ENCODE results near the gene AQP12B. TPM values are rescaled to one million over a fixed set of nuclear protein-coding genes. Genes with fewer than 3 reads are reported as not detected.

AQP12B gene
- total RNA-seq, 1 experiment from 2014 or later = not detected

GRCh38 chr2:240637901-240638345 lies 44.8 kb downstream of the AQP12B start:
- no peaks in the 10 kb centered on the region for H3K23me2 ChIP-seq (ENCODE audit: insufficient read length, low read depth, low read length, poor library complexity, severe bottlenecking)
- Mint-ChIP-seq H3K27ac (no peak overlapping the region; a peak in 1 of 7 replicates), H3K36me3 (ENCODE audit: insufficient read depth in 1 of 3, low read depth in 3 of 3) (peaks cover 0 to 14% (median 0%) of the 10 kb centered on the region in 3 experiments; a peak in 3 of 7 replicates), H3K9me3 (peaks cover 29 to 41% of the 10 kb centered on the region in 2 experiments), H3K4me3 (no peak overlapping the region), H3K27me3 (ENCODE audit: low read depth) (peaks cover 45% of the 10 kb centered on the region), H3K4me1 (no peaks in the 10 kb centered on the region)
- H3K4ac ChIP-seq (ENCODE audit: low read depth, low read length) = no peak overlapping the region
- H4K20me1 ChIP-seq (ENCODE audit: control insufficient read depth, insufficient read depth, insufficient read length) = no peaks in the 10 kb centered on the region
- no peak overlapping the region for H2BK5ac ChIP-seq (ENCODE audit: insufficient read length, low read length)
- no peak overlapping the region for H3K18ac ChIP-seq (ENCODE audit: insufficient read length, low read depth, low read length)
- no peak overlapping the region for H2AFZ ChIP-seq (ENCODE audit: low read length)
- H3K23ac ChIP-seq (ENCODE audit: insufficient read length, low read depth, low read length) = no peak overlapping the region
- no peak overlapping the region for H4K5ac ChIP-seq (ENCODE audit: insufficient read length, low read depth, low read length)
- no peak overlapping the region for H4K91ac ChIP-seq (ENCODE audit: insufficient read length, low read depth, low read length)
- no peaks in the 10 kb centered on the region for H3K79me1 ChIP-seq (ENCODE audit: insufficient read depth, low read depth, low read length, poor library complexity, severe bottlenecking)
- no peak for DNase-seq
- no peaks in the 10 kb centered on the region for H3K79me2 ChIP-seq (ENCODE audit: insufficient read depth, low read length)
- H3K27ac ChIP-seq (ENCODE audit: insufficient read length, low read depth, low read length) = no peak overlapping the region
- no peak overlapping the region for H2BK15ac ChIP-seq (ENCODE audit: low read depth, low read length)
- no peak overlapping the region for H2BK120ac ChIP-seq (ENCODE audit: low read depth, low read length, poor library complexity, severe bottlenecking)
- no peak overlapping the region for H2AK5ac ChIP-seq (ENCODE audit: insufficient read length, low read length)
- H2BK12ac ChIP-seq (ENCODE audit: insufficient read length, low read depth, low read length) = no peak overlapping the region
- no peaks in the 10 kb centered on the region; the same call in 1 of the 2 replicates for H3K27me3 ChIP-seq (ENCODE audit: insufficient read depth, low read length)
- H2BK20ac ChIP-seq (ENCODE audit: low read depth, low read length, poor library complexity, severe bottlenecking) = no peak overlapping the region
- H3T11ph ChIP-seq (ENCODE audit: low read length) = no peak overlapping the region
- no peak for TF ChIP-seq CTCF (conservative IDR thresholded peaks at IDR 0.05)
- no peak overlapping the region for H3K4me2 ChIP-seq (ENCODE audit: insufficient read depth, insufficient read length, low read length)
- H3K9ac ChIP-seq (ENCODE audit: extremely low read depth, insufficient read length, low read length) = no peak overlapping the region
- no peak overlapping the region for H4K8ac ChIP-seq (replicated peaks; ENCODE audit: insufficient read length, low read depth, low read length)
- H3K56ac ChIP-seq (ENCODE audit: insufficient read length, low read depth, low read length) = no peak overlapping the region
- H3K4me1 ChIP-seq (ENCODE audit: insufficient read depth, low read length) = no peaks in the 10 kb centered on the region
- WGBS (ENCODE audit: extremely low coverage, insufficient read length, low lambda C conversion rate) = no CpG with 5 or more reads among the region's 8 CpGs
- H3K9me3 ChIP-seq (ENCODE audit: control insufficient read depth, low read depth, low read length) = peaks cover 9% of the 10 kb centered on the region
- H3K14ac ChIP-seq (ENCODE audit: insufficient read depth, low read length) = no peak overlapping the region
